Keratinocyte (primary cell): ENCODE measurements around the gene AKAP13. TPM values are rescaled to one million over a fixed set of nuclear protein-coding genes. Genes with fewer than 3 reads are reported as not detected.

ENCODE experiments used
- DNase-seq: peaks from one replicate; pipeline ENCODE4 v3.0.0-alpha.2; 2011; ENCODE audit warnings: low read depth, missing footprints, low spot score
- FAIRE-seq: peaks from 2 replicates; lab custom pipeline; 2011; peaks lifted over from hg19 to GRCh38; lab: Jason Lieb, UNC
- H2AFZ ChIP-seq: 2 replicates; pipeline ENCODE4 v1.6.0; 2012; ENCODE audit warnings: low read length, control low read depth, inconsistent platforms; ENCODE audit not compliant: control insufficient read depth
- H3K27ac ChIP-seq: 2 replicates; pipeline ENCODE4 v1.5.1; 2011; ENCODE audit warnings: low read length; ENCODE audit not compliant: control insufficient read depth, insufficient read depth
- H3K27me3 ChIP-seq: 3 replicates; pipeline ENCODE4 v1.6.0; 2011; ENCODE audit warnings: low read length; ENCODE audit not compliant: control insufficient read depth, insufficient read depth; ENCODE audit errors: extremely low read depth
- H3K36me3 ChIP-seq, 2 experiments: 2 replicates in 1 of 2; 3 replicates in 1 of 2; pipeline ENCODE4 v1.5.1; 2011; ENCODE audit warnings: low read length in 2 of 2, mild to moderate bottlenecking in 1 of 2; ENCODE audit not compliant: control insufficient read depth in 2 of 2, insufficient read depth in 2 of 2; ENCODE audit errors: extremely low read depth in 1 of 2
- H3K4me1 ChIP-seq: 3 replicates; pipeline ENCODE4 v1.5.1; 2011; ENCODE audit warnings: low read length; ENCODE audit not compliant: control insufficient read depth, insufficient read depth; ENCODE audit errors: extremely low read depth
- H3K4me2 ChIP-seq: 3 replicates; pipeline ENCODE4 v1.6.0; 2011; ENCODE audit warnings: low read depth, low read length; ENCODE audit not compliant: control insufficient read depth, insufficient read depth; ENCODE audit errors: extremely low read depth
- H3K4me3 ChIP-seq, 3 experiments: fragments of 200-600 bp in 1 of 3; sonication (generic) in 1 of 3; 2 replicates in 2 of 3; 3 replicates in 1 of 3; pipeline ENCODE4 v1.5.1; 2011 to 2016; ENCODE audit warnings: low read length in 3 of 3, mild to moderate bottlenecking in 3 of 3, control low read depth in 2 of 3, inconsistent platforms in 1 of 3, low read depth in 1 of 3, mixed read lengths in 1 of 3, mixed run types in 1 of 3, moderate library complexity in 1 of 3; ENCODE audit not compliant: control insufficient read depth in 2 of 3, insufficient read depth in 2 of 3; ENCODE audit errors: extremely low read depth in 1 of 3
- H3K79me2 ChIP-seq: 2 replicates; pipeline ENCODE4 v1.6.0; 2012; ENCODE audit warnings: low read length; ENCODE audit not compliant: control insufficient read depth, insufficient read depth
- H3K9ac ChIP-seq: 3 replicates; pipeline ENCODE4 v1.6.0; 2011; ENCODE audit warnings: low read length; ENCODE audit not compliant: control insufficient read depth, insufficient read depth; ENCODE audit errors: extremely low read depth
- H3K9me1 ChIP-seq: 3 replicates; pipeline ENCODE4 v1.6.0; 2011; ENCODE audit warnings: low read length; ENCODE audit not compliant: control insufficient read depth, insufficient read depth; ENCODE audit errors: extremely low read depth
- H3K9me3 ChIP-seq: 2 replicates; pipeline ENCODE4 v1.5.1; 2012; ENCODE audit warnings: low read depth, low read length; ENCODE audit not compliant: control insufficient read depth
- H4K20me1 ChIP-seq: 3 replicates; pipeline ENCODE4 v1.6.0; 2011; ENCODE audit warnings: low read length; ENCODE audit not compliant: control insufficient read depth, insufficient read depth; ENCODE audit errors: extremely low read depth
- EZH2 ChIP-seq: IDR thresholded peaks from one replicate; pipeline ENCODE4 v1.6.1; 2012; ENCODE audit warnings: inconsistent platforms, mild to moderate bottlenecking, low read length, moderate library complexity
- dilution Hi-C: fragments of 300-500 bp; cut with MboI; formaldehyde crosslinking; loops from one replicate; pipeline ENCODE4 v1.7.0; 2020; ENCODE audit warnings: low sequenced_read_pairs; ENCODE audit not compliant: extremely low pct_ligation_motif_present
- polyA plus RNA-seq, 5 experiments: library from polyadenylated mRNA; depleted of rRNA in 3 of 5; stranded (reverse) in 3 of 5; stranded (forward) in 1 of 5; unstranded in 1 of 5; fragments of >200 nt; gene quantifications; 1 replicate in 1 of 5; 2 replicates in 3 of 5; 3 replicates in 1 of 5; pipeline versions ENCODE4 v1.2.1 to v1.2.3, GENCODE V29; 2011 to 2012; ENCODE audit warnings: missing spikeins in 2 of 5, low read depth in 1 of 5, low replicate concordance in 1 of 5
- TF ChIP-seq, protein P1 (sequence below), 3 experiments: IDR thresholded peaks in 1 of 3; conservative IDR thresholded peaks in 1 of 3; optimal IDR thresholded peaks in 1 of 3; 2 replicates in 2 of 3; 3 replicates in 1 of 3; pipeline versions ENCODE3 to v1.5.1; 2011; ENCODE audit warnings: low read length in 3 of 3, mild to moderate bottlenecking in 3 of 3, moderate library complexity in 2 of 3, control low read depth in 1 of 3, inconsistent platforms in 1 of 3; ENCODE audit not compliant: insufficient read depth in 2 of 3; ENCODE audit errors: extremely low read depth in 1 of 3

AKAP13 gene
- polyA plus RNA-seq, 1 donor (not counting 4 experiments of a cell fraction or from before 2014, with no cell fraction given): 16.7 TPM

DNA sequence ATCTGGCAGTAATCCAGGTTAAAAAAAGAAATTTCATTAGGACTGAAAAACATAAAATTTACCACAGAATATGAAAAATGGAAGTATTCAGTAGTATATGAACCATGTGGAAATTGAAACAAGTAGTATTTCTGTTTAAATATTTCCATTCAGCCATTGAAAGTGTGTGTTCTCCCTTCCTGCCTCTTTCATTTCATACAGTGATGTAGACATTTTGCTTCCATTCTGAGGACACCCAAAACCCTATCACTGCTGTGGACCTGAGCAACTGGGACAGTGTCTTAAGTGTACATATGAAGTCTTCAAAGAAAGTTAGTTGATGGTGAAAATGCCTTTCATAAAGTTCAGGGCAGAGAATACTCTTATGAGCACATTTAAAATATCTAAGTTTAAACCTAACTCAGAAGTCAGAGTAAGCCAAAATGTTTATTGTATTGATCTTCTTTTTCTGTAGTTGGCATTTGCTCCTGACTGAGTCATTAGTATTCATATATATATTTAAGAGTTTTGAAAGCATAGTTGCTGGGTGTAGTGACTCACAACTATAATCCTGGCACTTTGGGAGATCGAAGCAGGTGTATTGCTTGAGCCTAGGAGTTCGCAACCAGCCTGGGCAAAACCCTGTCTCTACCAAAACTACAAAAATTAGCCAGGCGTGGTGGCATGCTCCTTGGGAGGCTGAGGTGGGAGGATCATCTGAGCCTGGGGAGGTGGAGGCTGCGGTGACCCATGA is 215.6 kb downstream of the AKAP13 start:
- no peak overlapping the region for H2AFZ ChIP-seq
- H3K9ac ChIP-seq: no peak overlapping the region
- no peak overlapping the region for H3K27ac ChIP-seq
- no peak overlapping the region for H3K4me2 ChIP-seq
- dilution Hi-C loops: no loop called here
- H4K20me1 ChIP-seq: no peaks in the 10 kb centered on the region
- no peaks in the 10 kb centered on the region for H3K9me1 ChIP-seq
- no peak for DNase-seq
- H3K9me3 ChIP-seq: no peaks in the 10 kb centered on the region
- no peak for FAIRE-seq
- H3K79me2 ChIP-seq: peaks cover 10% of the 10 kb centered on the region
- no peaks in the 10 kb centered on the region for H3K27me3 ChIP-seq
- H3K4me1 ChIP-seq: peaks cover 20% of the 10 kb centered on the region
- TF ChIP-seq EZH2: no peak
- TF ChIP-seq, protein P1, sequence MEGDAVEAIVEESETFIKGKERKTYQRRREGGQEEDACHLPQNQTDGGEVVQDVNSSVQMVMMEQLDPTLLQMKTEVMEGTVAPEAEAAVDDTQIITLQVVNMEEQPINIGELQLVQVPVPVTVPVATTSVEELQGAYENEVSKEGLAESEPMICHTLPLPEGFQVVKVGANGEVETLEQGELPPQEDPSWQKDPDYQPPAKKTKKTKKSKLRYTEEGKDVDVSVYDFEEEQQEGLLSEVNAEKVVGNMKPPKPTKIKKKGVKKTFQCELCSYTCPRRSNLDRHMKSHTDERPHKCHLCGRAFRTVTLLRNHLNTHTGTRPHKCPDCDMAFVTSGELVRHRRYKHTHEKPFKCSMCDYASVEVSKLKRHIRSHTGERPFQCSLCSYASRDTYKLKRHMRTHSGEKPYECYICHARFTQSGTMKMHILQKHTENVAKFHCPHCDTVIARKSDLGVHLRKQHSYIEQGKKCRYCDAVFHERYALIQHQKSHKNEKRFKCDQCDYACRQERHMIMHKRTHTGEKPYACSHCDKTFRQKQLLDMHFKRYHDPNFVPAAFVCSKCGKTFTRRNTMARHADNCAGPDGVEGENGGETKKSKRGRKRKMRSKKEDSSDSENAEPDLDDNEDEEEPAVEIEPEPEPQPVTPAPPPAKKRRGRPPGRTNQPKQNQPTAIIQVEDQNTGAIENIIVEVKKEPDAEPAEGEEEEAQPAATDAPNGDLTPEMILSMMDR (optimal IDR thresholded peaks at IDR 0.05 in 1 of 3, IDR thresholded peaks at IDR 0.05 in 1 of 3, conservative IDR thresholded peaks at IDR 0.05 in 1 of 3; ENCODE audit: extremely low read depth in 1 of 3, insufficient read depth in 2 of 3, low read length in 3 of 3): no peak
- H3K4me3 ChIP-seq: no peak overlapping the region
- H3K36me3 ChIP-seq: peaks cover 0 to 4% of the 10 kb centered on the region in 2 experiments

DNA sequence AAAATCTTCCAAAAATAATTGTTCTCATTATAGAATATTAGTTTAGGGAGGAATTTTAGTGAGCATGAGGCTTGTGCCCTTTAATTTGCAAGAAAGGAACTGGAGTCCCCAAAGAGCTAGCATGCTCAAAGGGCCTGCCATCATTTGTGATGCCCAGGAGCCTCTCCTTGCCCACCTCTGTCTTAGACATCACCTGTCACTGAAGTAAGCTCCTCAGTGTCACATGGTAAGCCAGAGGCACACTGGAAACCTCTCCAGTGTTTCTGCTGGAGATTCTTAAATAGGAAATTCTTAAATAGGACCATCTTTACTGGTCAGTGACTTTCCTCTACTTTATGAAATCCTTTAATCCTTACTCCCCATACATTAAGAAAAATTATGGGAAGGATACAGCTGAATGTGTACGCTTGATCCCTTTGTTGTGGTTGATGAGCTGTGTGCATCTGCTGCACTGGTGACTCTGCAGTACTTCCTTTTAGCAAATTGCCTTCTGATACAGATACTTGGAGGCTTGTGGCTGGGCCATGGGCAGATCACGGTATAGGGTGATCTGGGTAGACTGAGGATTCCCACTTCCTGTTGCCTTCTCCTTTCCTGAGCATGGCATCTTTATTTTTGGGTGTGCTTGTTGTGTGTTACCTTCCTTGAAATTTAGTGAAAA is 216.9 kb downstream of the AKAP13 start:
- peaks cover 2 to 4% of the 10 kb centered on the region in 2 experiments for H3K36me3 ChIP-seq
- H3K9ac ChIP-seq: no peak overlapping the region
- H3K4me1 ChIP-seq: peaks cover 11% of the 10 kb centered on the region
- peaks cover 10% of the 10 kb centered on the region for H3K79me2 ChIP-seq
- H2AFZ ChIP-seq: no peak overlapping the region
- H3K27me3 ChIP-seq: no peaks in the 10 kb centered on the region
- H3K9me1 ChIP-seq: no peaks in the 10 kb centered on the region
- no peak for TF ChIP-seq EZH2
- TF ChIP-seq, protein P1 (optimal IDR thresholded peaks at IDR 0.05 in 1 of 3, IDR thresholded peaks at IDR 0.05 in 1 of 3, conservative IDR thresholded peaks at IDR 0.05 in 1 of 3; ENCODE audit: extremely low read depth in 1 of 3, insufficient read depth in 2 of 3, low read length in 3 of 3): no peak
- no peak for DNase-seq
- H4K20me1 ChIP-seq: no peaks in the 10 kb centered on the region
- H3K4me3 ChIP-seq: no peak overlapping the region
- H3K4me2 ChIP-seq: no peak overlapping the region
- dilution Hi-C loops: no loop called here
- FAIRE-seq: no peak
- H3K9me3 ChIP-seq: no peaks in the 10 kb centered on the region
- no peak overlapping the region for H3K27ac ChIP-seq
